GM10847 (cell line): ENCODE measurements around the gene FSIP1.

Source experiments
- POLR2A ChIP-seq: IDR thresholded peaks from 2 replicates; pipeline ENCODE4 v1.6.1; 2011; ENCODE audit not compliant: insufficient read length; ENCODE audit errors: extremely low read depth

Gene FSIP1

DNA sequence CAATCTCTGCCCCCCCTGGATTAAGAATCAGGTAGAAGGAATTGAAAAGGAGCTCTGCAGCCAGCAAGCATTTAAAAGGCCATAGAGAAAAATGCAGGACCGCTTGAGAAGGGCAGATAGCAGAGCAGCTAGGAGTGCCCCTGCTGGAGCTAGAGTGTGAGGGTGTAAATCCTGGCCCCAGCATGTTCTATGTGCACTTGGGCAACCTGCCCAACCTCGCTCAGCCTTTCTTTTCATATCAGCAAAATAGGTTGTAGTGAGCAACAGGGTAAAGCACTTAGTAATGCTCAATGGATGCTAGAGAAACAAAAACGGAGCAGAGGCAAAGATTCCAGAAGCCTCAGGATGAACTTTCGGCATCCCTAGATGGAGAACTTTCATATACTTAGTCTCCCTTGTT lies 226.8 kb downstream of the FSIP1 start:
- TF ChIP-seq POLR2A, result no peak

DNA sequence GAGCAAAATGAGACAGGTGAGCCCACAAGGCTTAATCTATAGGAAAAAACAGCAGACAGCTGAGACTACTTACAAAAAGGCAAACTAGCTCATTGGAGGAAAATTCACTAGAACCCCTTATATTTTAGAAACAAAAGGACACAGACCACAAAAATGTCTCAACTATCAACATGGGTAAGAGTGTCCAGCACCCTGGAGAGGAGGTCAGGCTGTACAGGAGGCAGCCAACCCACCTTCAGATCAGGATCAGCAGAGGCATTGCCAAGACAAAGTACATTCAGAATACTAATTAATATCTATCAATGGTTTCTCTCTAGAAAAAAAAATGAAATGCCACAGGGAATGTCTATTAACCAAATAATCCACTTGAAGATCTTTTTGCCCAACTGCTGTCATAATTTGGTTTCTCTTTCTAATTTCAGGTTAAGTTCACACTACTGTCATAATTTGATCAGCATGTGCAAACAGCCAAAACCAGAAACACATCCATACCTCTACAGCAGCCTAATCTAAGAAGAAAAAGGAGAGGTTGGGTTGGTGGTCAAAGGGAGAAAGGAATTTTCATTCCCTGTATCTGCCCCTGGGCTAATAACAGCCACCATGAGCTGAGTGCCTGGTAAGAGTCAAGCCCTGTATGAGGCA lies 227.8 kb downstream of the FSIP1 start:
- TF ChIP-seq POLR2A, result no peak

DNA sequence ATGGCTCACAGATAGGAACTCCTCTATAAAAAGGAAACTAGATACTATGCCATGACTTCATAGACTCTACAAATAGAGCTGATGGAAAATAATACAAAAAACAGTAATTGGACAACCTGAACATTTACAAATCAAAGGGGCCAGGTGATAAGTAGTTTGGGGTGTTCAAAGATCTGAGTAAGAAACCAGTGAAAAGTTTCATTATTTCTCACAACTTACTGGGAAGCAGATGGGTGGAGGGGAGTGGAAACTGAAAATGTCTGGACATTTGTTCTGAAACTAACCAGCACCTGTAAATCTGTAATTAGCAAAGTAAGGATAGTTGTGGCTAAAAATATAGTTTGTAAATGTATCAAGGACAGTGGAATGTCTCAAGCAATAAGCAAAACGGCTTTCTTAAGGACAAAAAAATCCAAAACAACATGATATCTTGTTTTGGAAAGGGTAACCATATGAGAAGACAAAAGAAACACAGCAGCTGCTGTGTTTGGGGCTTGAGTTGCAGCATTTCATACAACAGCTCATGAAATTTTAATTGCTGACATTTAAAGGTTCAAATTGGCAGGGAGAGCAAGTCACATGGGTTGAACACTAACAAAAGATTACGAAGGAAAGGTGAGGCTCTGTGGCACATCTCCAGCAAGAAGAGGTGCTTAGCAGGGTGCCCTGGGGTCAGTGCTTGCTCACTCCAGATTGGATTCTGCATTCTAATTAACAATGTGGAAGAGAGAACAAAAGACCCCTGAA lies 228.5 kb downstream of the FSIP1 start:
- TF ChIP-seq POLR2A, result no peak

DNA sequence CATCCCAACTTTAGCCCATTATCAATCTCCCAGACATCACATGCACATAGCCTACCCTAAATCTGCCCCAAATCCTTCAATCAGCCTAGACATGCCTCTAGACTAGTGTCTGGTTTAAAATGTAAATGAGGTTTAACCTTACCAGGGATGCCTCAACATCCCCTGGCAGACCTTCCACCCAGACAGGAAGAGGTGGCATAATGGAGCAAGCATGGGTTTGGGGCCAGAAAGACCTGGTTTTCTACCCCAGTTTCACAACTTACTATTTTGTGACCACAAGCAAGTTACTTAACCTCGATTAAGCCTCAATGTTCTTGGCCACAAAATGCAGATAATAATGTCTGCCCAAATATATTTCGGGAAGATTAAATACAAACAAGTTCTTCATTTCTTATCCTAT lies 230.1 kb downstream of the FSIP1 start:
- no peak for TF ChIP-seq POLR2A

DNA sequence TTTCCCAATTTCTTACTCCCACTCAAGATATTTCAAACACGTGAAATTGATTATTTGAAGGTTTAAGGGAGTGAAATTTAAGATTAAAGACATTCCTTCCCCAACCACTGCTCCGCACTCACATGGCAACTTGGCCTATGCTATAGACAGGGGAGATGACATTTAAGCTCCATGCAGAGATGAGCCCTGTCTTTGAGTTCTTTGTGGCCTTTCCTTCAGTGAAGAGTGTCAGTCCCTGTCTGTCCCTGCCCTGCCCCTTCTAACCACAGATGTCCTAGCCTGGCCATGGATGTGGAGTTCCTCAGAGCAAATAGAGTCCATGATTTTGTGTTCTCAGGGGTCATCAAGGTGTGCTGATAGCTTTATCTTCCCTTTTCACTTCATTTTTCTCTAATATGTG lies 231.2 kb downstream of the FSIP1 start:
- no peak for TF ChIP-seq POLR2A
